K562 (cell line): ENCODE data around the gene SYNRG. TPM values are rescaled to one million over a fixed set of nuclear protein-coding genes. Genes with fewer than 3 reads are reported as not detected.

ENCODE experiments used
- BACH1 ChIP-seq: fragments of 200-800 bp; sonication (Bioruptor generic); IDR thresholded peaks from 2 replicates; pipeline ENCODE4 v1.6.1; 2016; ENCODE audit warnings: missing genetic modification characterization, missing compliant biosample characterization
- BCL6 ChIP-seq: fragments of 250-450 bp; sonication (Bioruptor Pico); IDR thresholded peaks from 2 replicates; pipeline ENCODE4 v1.4.0; 2020
- BRCA1 ChIP-seq, 2 experiments: fragments of 450-650 bp in 1 of 2; sonication (generic) in 1 of 2; formaldehyde crosslinking in 1 of 2; IDR thresholded peaks; 2 replicates each; pipeline versions ENCODE4 v1.5.0 to v1.6.1; 2017 to 2020; ENCODE audit warnings: mild to moderate bottlenecking in 1 of 2, missing genetic modification reagents in 1 of 2
- CCNT2 ChIP-seq: IDR thresholded peaks from 2 replicates; pipeline ENCODE4 v1.6.1; 2011; ENCODE audit warnings: borderline replicate concordance, low read depth, mild to moderate bottlenecking, moderate library complexity, mixed read lengths, low read length; ENCODE audit not compliant: insufficient read length; ENCODE audit errors: extremely low read depth
- CEBPB ChIP-seq: fragments of 450-650 bp; IDR thresholded peaks from 2 replicates; pipeline ENCODE4 v1.6.1; 2016; ENCODE audit warnings: missing genetic modification characterization, missing compliant biosample characterization
- DACH1 ChIP-seq: fragments of 450-650 bp; IDR thresholded peaks from 2 replicates; pipeline ENCODE4 v1.6.1; 2018; ENCODE audit not compliant: partially characterized antibody
- FOS ChIP-seq: IDR thresholded peaks from 3 replicates; pipeline ENCODE4 v1.6.1; 2011; ENCODE audit not compliant: insufficient read length; ENCODE audit errors: extremely low read depth
- FOXJ3 ChIP-seq: sonication (generic); formaldehyde crosslinking; IDR thresholded peaks from 2 replicates; pipeline ENCODE4 v1.4.0; 2020; ENCODE audit warnings: mild to moderate bottlenecking, missing genetic modification reagents
- FOXM1 ChIP-seq, 2 experiments: fragments of 450-650 bp in 1 of 2; sonication (generic) in 1 of 2; formaldehyde crosslinking in 1 of 2; IDR thresholded peaks; 2 replicates each; pipeline versions ENCODE4 v1.6.1 to v1.9.0; 2017 to 2022; ENCODE audit warnings: low read depth in 2 of 2, mild to moderate bottlenecking in 2 of 2, missing genetic modification reagents in 1 of 2, moderate library complexity in 1 of 2
- GATAD2A ChIP-seq: fragments of 450-650 bp; IDR thresholded peaks from 2 replicates; pipeline ENCODE4 v1.6.1; 2017
- MEF2D ChIP-seq: conservative IDR thresholded peaks from 2 replicates; pipeline ENCODE4 v1.6.1; 2016; ENCODE audit warnings: low read depth, missing genetic modification characterization, missing compliant biosample characterization
- NFE2 ChIP-seq: IDR thresholded peaks from 2 replicates; pipeline ENCODE4 v1.6.1; 2014; ENCODE audit warnings: antibody characterized with exemption, low read depth
- NFXL1 ChIP-seq: fragments of 450-650 bp; formaldehyde crosslinking; IDR thresholded peaks from 2 replicates; pipeline ENCODE4 v1.4.0; 2021; ENCODE audit warnings: mild to moderate bottlenecking
- NR1H2 ChIP-seq: sonication (generic); formaldehyde crosslinking; IDR thresholded peaks from 2 replicates; pipeline ENCODE4 v1.4.0; 2020; ENCODE audit warnings: mild to moderate bottlenecking, missing genetic modification reagents
- NUFIP1 ChIP-seq: fragments of 450-650 bp; IDR thresholded peaks from 2 replicates; pipeline ENCODE4 v1.6.1; 2018; ENCODE audit not compliant: partially characterized antibody
- OTX1 ChIP-seq: fragments of 450-650 bp; formaldehyde crosslinking; IDR thresholded peaks from 2 replicates; pipeline ENCODE4 v1.4.0; 2022; ENCODE audit warnings: mild to moderate bottlenecking
- POLR2G ChIP-seq: fragments of 200-400 bp; formaldehyde crosslinking; IDR thresholded peaks from 2 replicates; pipeline ENCODE4 v1.6.1; 2017; ENCODE audit warnings: low read depth, mild to moderate bottlenecking, antibody characterized with exemption, low read length, moderate library complexity
- RFX7 ChIP-seq: fragments of 250-450 bp; sonication (Bioruptor Pico); IDR thresholded peaks from 2 replicates; pipeline ENCODE4 v1.5.1; 2021; ENCODE audit warnings: mild to moderate bottlenecking
- SMARCB1 ChIP-seq: IDR thresholded peaks from 2 replicates; pipeline ENCODE4 v1.6.1; 2011; ENCODE audit warnings: improper control_type of control experiment, low read depth; ENCODE audit not compliant: insufficient read length
- SREBF2 ChIP-seq: sonication (generic); formaldehyde crosslinking; IDR thresholded peaks from 2 replicates; pipeline ENCODE4 v1.4.0; 2020; ENCODE audit warnings: mild to moderate bottlenecking, missing genetic modification reagents
- SUPT5H ChIP-seq: fragments of 450-650 bp; IDR thresholded peaks from 2 replicates; pipeline ENCODE4 v1.6.1; 2016
- TAF1 ChIP-seq: IDR thresholded peaks from 2 replicates; pipeline ENCODE4 v1.6.1; 2011; ENCODE audit warnings: mild to moderate bottlenecking, low read length, moderate library complexity; ENCODE audit not compliant: insufficient read depth, control insufficient read depth, severe bottlenecking; ENCODE audit errors: extremely low read depth
- TCF3 ChIP-seq: sonication (generic); formaldehyde crosslinking; IDR thresholded peaks from 2 replicates; pipeline ENCODE4 v1.4.0; 2020; ENCODE audit warnings: mild to moderate bottlenecking, missing genetic modification reagents
- TCF7 ChIP-seq: sonication (generic); IDR thresholded peaks from 2 replicates; pipeline ENCODE4 v1.6.1; 2016; ENCODE audit warnings: antibody characterized with exemption, borderline replicate concordance
- TOE1 ChIP-seq, 2 experiments: fragments of 450-650 bp in 1 of 2; sonication (generic) in 1 of 2; formaldehyde crosslinking in 1 of 2; IDR thresholded peaks; 2 replicates each; pipeline versions ENCODE4 v1.7.1 to v1.8.0; 2016 to 2022; ENCODE audit warnings: borderline replicate concordance in 2 of 2, mild to moderate bottlenecking in 2 of 2, antibody characterized with exemption in 1 of 2, inconsistent platforms in 1 of 2, low read depth in 1 of 2, missing genetic modification reagents in 1 of 2, moderate library complexity in 1 of 2
- ZBED1 ChIP-seq: IDR thresholded peaks from 2 replicates; pipeline ENCODE4 v1.6.1; 2014
- ZKSCAN1 ChIP-seq: fragments of 150-350 bp; IDR thresholded peaks from 2 replicates; pipeline ENCODE4 v1.6.1; 2016; ENCODE audit warnings: low read depth, low read length
- ZNF239 ChIP-seq: fragments of 250-450 bp; sonication (Bioruptor Pico); IDR thresholded peaks from 2 replicates; pipeline ENCODE4 v1.4.0; 2020; ENCODE audit warnings: mild to moderate bottlenecking
- polyA plus RNA-seq, 8 experiments: library from polyadenylated mRNA; depleted of rRNA in 4 of 8; stranded (reverse) in 5 of 8; unstranded in 3 of 8; fragments of >200 nt; fragmentation: Nextera tagmentation in 2 of 8; fragmentation: Illumina TruSeq in 1 of 8; extraction: Ambion mirVana in 2 of 8; extraction: Trizol in 1 of 8; gene quantifications; 2 replicates each; pipeline versions ENCODE4 v1.2.1 to v1.2.3, GENCODE V29; 2011 to 2014; ENCODE audit warnings: inconsistent platforms in 1 of 8, missing spikeins in 1 of 8
- total RNA-seq, 7 experiments: library from RNA; depleted of rRNA in 6 of 7; stranded (reverse); fragments of >200 nt in 6 of 7; fragmentation: Illumina TruSeq in 2 of 7; extraction: Trizol in 2 of 7; gene quantifications; 2 replicates each; pipeline versions ENCODE4 v1.2.1 to v1.2.3, GENCODE V29; 2011 to 2021; ENCODE audit warnings: low replicate concordance in 1 of 7
- TF ChIP-seq, protein P1 (sequence below): sonication (generic); formaldehyde crosslinking; IDR thresholded peaks from 2 replicates; pipeline ENCODE4 v1.8.1; 2023; ENCODE audit warnings: mild to moderate bottlenecking, missing genetic modification reagents
- TF ChIP-seq, protein P2 (sequence below): IDR thresholded peaks from 2 replicates; pipeline ENCODE4 v1.6.1; 2011; ENCODE audit not compliant: insufficient read length; ENCODE audit errors: extremely low read depth

SYNRG gene
- total and polyA plus RNA-seq, 9 of the 15 experiments (the other 6 are each of a cell fraction or from before 2014, with no cell fraction given): 2.9 to 28.2 (median 15.1) TPM

DNA sequence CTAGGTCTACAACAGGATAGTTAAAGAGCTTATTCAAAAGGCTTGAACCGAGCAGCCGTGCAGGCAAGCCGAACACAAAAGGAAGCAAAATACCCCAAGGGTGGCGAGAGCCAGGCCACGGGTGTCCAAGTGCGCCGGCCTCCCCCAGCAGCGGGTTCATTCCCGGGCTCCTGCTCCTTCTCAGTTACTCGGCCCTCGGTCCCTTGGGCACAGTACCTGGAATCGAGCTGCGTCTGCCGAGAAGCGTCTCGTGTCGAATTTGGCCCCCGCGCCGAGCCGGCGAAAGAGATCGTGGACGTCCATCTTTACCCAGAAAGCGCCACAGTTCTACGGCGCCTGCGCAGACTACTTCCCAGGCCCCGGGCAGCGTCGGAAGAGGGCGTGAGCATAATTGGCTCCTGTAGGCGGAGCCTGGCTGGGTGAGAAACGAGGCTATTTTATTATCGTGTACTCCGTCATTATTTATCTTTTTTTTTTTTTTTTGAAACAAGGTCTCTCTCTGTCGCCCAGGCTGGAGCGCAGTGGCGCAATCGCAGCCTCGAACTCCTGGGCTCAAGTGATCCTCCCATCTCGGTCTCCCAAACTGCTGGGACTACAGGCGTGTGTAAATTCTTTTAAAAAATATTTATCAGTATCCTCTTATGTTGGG, 34.0 kb upstream of the SYNRG start, which contains the start of gene DDX52 (continued):
- TF ChIP-seq TOE1 (IDR thresholded peaks at IDR 0.05; ENCODE audit: borderline replicate concordance) (0 out of 2 replicates have a peak, but pooled peaks have one; percentile 18), TOE1 (CRISPR knock-in tag; IDR thresholded peaks at IDR 0.05; ENCODE audit: borderline replicate concordance, low read depth) (no peak), CEBPB (peak; percentile 92), ZKSCAN1 (no peak), BCL6 (no peak), DACH1 (no peak), GATAD2A (no peak), ZNF239 (no peak), MEF2D (tag) (no peak), BACH1 (tag) (no peak), TAF1 (peak; percentile 88), NR1H2 (CRISPR knock-in tag) (no peak), POLR2G (peak; percentile 91), FOXM1 (IDR thresholded peaks at IDR 0.05; ENCODE audit: low read depth) (no peak), FOXM1 (CRISPR knock-in tag; IDR thresholded peaks at IDR 0.05; ENCODE audit: low read depth) (no peak), NFXL1 (CRISPR knock-in tag) (no peak), RFX7 (CRISPR knock-in tag) (no peak), SUPT5H (peak; percentile 89), OTX1 (CRISPR knock-in tag) (no peak), CCNT2 (no peak), FOXJ3 (no peak), NFE2 (no peak), FOS (no peak), ZBED1 (no peak), NUFIP1 (no peak), TCF7 (no peak), TCF3 (no peak), SMARCB1 (no peak), BRCA1 (IDR thresholded peaks at IDR 0.05) (no peak), BRCA1 (CRISPR knock-in tag; IDR thresholded peaks at IDR 0.05) (no peak), SREBF2 (CRISPR knock-in tag) (no peak)
- TF ChIP-seq, protein P1, sequence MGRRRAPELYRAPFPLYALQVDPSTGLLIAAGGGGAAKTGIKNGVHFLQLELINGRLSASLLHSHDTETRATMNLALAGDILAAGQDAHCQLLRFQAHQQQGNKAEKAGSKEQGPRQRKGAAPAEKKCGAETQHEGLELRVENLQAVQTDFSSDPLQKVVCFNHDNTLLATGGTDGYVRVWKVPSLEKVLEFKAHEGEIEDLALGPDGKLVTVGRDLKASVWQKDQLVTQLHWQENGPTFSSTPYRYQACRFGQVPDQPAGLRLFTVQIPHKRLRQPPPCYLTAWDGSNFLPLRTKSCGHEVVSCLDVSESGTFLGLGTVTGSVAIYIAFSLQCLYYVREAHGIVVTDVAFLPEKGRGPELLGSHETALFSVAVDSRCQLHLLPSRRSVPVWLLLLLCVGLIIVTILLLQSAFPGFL (CRISPR knock-in tag): no peak
- TF ChIP-seq, protein P2, sequence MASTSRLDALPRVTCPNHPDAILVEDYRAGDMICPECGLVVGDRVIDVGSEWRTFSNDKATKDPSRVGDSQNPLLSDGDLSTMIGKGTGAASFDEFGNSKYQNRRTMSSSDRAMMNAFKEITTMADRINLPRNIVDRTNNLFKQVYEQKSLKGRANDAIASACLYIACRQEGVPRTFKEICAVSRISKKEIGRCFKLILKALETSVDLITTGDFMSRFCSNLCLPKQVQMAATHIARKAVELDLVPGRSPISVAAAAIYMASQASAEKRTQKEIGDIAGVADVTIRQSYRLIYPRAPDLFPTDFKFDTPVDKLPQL: no peak
